Esophagus squamous epithelium (tissue), 4 donors: ENCODE measurements around the gene KRT74.

Experiments
- POLR2A ChIP-seq, 4 donors: fragments of 450-650 bp; IDR thresholded peaks; one replicate each; pipeline ENCODE4 v1.6.1; 2017; ENCODE audit warnings: antibody characterized with exemption in 4 of 4, mild to moderate bottlenecking in 4 of 4, moderate library complexity in 3 of 4
- TF ChIP-seq, protein P1 (sequence below), 6 experiments: fragments of 450-650 bp in 4 of 6; fragments of 200-600 bp in 2 of 6; sonication (generic) in 2 of 6; IDR thresholded peaks; one replicate each; pipeline ENCODE4 v1.5.1; 2016 to 2019; ENCODE audit warnings: antibody characterized with exemption in 6 of 6, mild to moderate bottlenecking in 4 of 6, moderate library complexity in 4 of 6

GRCh38 chr12:52570511-52570910 lies 3.1 kb downstream of the KRT74 start:
- TF ChIP-seq, protein P1, sequence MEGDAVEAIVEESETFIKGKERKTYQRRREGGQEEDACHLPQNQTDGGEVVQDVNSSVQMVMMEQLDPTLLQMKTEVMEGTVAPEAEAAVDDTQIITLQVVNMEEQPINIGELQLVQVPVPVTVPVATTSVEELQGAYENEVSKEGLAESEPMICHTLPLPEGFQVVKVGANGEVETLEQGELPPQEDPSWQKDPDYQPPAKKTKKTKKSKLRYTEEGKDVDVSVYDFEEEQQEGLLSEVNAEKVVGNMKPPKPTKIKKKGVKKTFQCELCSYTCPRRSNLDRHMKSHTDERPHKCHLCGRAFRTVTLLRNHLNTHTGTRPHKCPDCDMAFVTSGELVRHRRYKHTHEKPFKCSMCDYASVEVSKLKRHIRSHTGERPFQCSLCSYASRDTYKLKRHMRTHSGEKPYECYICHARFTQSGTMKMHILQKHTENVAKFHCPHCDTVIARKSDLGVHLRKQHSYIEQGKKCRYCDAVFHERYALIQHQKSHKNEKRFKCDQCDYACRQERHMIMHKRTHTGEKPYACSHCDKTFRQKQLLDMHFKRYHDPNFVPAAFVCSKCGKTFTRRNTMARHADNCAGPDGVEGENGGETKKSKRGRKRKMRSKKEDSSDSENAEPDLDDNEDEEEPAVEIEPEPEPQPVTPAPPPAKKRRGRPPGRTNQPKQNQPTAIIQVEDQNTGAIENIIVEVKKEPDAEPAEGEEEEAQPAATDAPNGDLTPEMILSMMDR (IDR thresholded peaks at IDR 0.05), result no peak
- TF ChIP-seq POLR2A (IDR thresholded peaks at IDR 0.05), result no peak
